CD4-positive, alpha-beta T cell (primary cell): Measurements from ENCODE around the gene KRT82. TPM values are rescaled to one million over a fixed set of nuclear protein-coding genes. Genes with fewer than 3 reads are reported as not detected.

Experiments
- ATAC-seq: fragments of 200-7000 bp; cut with Tn5 transposase; one replicate; pipeline ENCODE4 v1.10.0; 2022; ENCODE audit warnings: mild to moderate bottlenecking; ENCODE audit not compliant: poor library complexity
- CTCF ChIA-PET: fragments of 350-600 bp; sonication (Branson Sonifier 250); formaldehyde crosslinking; loops from one replicate; lab custom pipeline; 2021; ENCODE audit warnings: antibody characterized with exemption, inconsistent platforms; lab: Charles Lee
- POLR2A ChIA-PET: fragments of 350-600 bp; sonication (Branson Sonifier 250); formaldehyde crosslinking; loops from one replicate; lab custom pipeline; 2021; ENCODE audit warnings: antibody characterized with exemption, inconsistent platforms; lab: Charles Lee
- DNase-seq, 14 experiments: peaks; one replicate each; pipeline ENCODE4 v3.0.0-alpha.2; 2013 to 2020; ENCODE audit warnings: mixed read lengths in 2 of 14
- H3K27ac ChIP-seq, 2 donors: one replicate each; pipeline versions ENCODE4 v1.5.1 to v1.7.0; 2013; ENCODE audit warnings: low read length in 2 of 2, low read depth in 1 of 2, mild to moderate bottlenecking in 1 of 2
- H3K27me3 ChIP-seq, 2 experiments: 1 replicate in 1 of 2; 2 replicates in 1 of 2; pipeline versions ENCODE4 v1.6.1 to v1.7.0; 2013; ENCODE audit warnings: low read length in 2 of 2, control low read depth in 1 of 2, mild to moderate bottlenecking in 1 of 2, moderate library complexity in 1 of 2; ENCODE audit not compliant: insufficient read depth in 2 of 2, control insufficient read depth in 1 of 2
- H3K36me3 ChIP-seq: one replicate; pipeline ENCODE4 v1.6.1; 2013; ENCODE audit warnings: low read length, control low read depth; ENCODE audit not compliant: insufficient read depth
- H3K4me1 ChIP-seq: one replicate; pipeline ENCODE4 v1.6.1; 2013; ENCODE audit warnings: low read length, control low read depth; ENCODE audit not compliant: insufficient read depth
- H3K4me3 ChIP-seq: one replicate; pipeline ENCODE4 v1.5.1; 2013; ENCODE audit warnings: mild to moderate bottlenecking, low read length, moderate library complexity
- H3K9me3 ChIP-seq, 2 experiments: 1 replicate in 1 of 2; 2 replicates in 1 of 2; pipeline versions ENCODE4 v1.6.1 to v1.7.0; 2013; ENCODE audit warnings: low read length in 2 of 2, mild to moderate bottlenecking in 2 of 2, control low read depth in 1 of 2, moderate library complexity in 1 of 2; ENCODE audit not compliant: control insufficient read depth in 1 of 2, insufficient read depth in 1 of 2
- H3K27ac Mint-ChIP-seq: one replicate; pipeline ENCODE4 v1.8.0; 2020; ENCODE audit warnings: mixed read lengths
- H3K27me3 Mint-ChIP-seq: one replicate; pipeline ENCODE4 v1.8.0; 2021; ENCODE audit warnings: mixed read lengths
- H3K36me3 Mint-ChIP-seq: one replicate; pipeline ENCODE4 v1.8.0; 2021; ENCODE audit warnings: low read depth, mixed read lengths
- H3K4me1 Mint-ChIP-seq: one replicate; pipeline ENCODE4 v1.8.0; 2021; ENCODE audit warnings: low read depth, mixed read lengths
- H3K4me3 Mint-ChIP-seq: one replicate; pipeline ENCODE4 v1.8.0; 2020; ENCODE audit warnings: mild to moderate bottlenecking, mixed read lengths
- H3K9me3 Mint-ChIP-seq: one replicate; pipeline ENCODE4 v1.8.0; 2020; ENCODE audit warnings: mixed read lengths
- CTCF ChIP-seq: fragments of 200-600 bp; IDR thresholded peaks from one replicate; pipeline ENCODE4 v1.8.0; 2022; ENCODE audit warnings: antibody characterized with exemption, mild to moderate bottlenecking
- intact Hi-C, 2 experiments: fragments of 100-400 bp; cut with DNase I in 1 of 2; cut with micrococcal nuclease in 1 of 2; formaldehyde crosslinking; loops; one replicate each; pipeline versions ENCODE4 v1.15.1 to v1.9.0; 2023 to 2025; cut with DNase I, micrococcal nuclease
- total RNA-seq, 174 experiments: library from RNA in 2 of 174; stranded (reverse) in 2 of 174; gene quantifications; one replicate each; pipeline ENCODE4 v1.2.3 and lab custom pipeline; 2021 to 2026

KRT82 gene
- total RNA-seq, 2 experiments from 2014 or later = not detected

DNA sequence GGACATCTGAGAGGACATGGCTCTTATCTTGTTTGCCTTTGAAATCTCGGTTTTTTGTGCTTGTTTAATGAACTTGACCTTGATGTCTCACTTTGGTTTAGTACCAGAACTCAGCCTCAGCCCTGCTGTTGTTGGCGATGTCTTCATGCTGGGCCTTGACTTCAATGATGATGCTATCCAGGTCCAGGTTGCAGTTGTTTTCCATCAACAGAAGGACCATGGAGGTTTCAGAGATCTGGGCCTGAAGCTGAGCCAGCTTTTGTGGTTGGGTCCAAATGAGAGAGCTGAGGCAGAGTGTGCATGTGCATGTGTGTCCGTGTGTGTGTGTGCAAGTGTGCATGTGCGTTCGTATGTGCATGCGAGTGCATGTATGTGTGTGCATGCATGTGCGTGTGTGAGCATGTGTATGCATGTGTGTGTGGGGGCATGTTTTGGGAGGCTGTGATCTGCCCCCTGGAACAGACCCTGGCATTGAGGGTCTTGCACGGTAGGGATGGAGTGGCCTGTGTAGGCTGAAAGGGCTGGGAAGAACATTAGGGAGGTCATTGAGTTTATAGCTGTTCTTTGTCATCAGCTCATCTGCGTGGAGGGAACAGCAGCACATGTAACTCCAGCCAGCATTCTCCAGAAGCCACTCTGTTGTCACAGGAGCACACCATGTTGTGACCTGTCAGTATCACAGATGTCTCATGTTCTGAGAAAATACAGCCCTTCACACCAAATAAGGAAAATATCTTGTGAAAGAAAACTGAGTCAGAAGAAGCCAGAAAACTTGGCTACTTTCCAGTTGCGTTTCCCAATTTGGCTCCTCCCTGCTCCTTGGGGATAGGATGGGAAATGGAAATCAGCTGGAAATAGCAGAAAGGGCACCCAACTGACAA lies 10.0 kb upstream of the KRT82 start:
- no peaks in the 10 kb centered on the region for H3K9me3 ChIP-seq
- no peaks in the 10 kb centered on the region for H3K27me3 ChIP-seq
- no peak overlapping the region for H3K4me3 Mint-ChIP-seq
- no peak for ATAC-seq
- no peak for DNase-seq
- ChIA-PET POLR2A (no interaction called here), CTCF (no interaction called here)
- no peak overlapping the region for H3K27ac ChIP-seq
- H3K4me1 ChIP-seq = no peaks in the 10 kb centered on the region
- H3K4me1 Mint-ChIP-seq = no peaks in the 10 kb centered on the region
- H3K36me3 ChIP-seq = no peaks in the 10 kb centered on the region
- H3K27ac Mint-ChIP-seq = no peak overlapping the region
- intact Hi-C loops = no loop called here
- H3K4me3 ChIP-seq = no peak overlapping the region
- peaks cover 19% of the 10 kb centered on the region for H3K27me3 Mint-ChIP-seq
- TF ChIP-seq CTCF = no peak
- no peaks in the 10 kb centered on the region for H3K9me3 Mint-ChIP-seq
- no peaks in the 10 kb centered on the region for H3K36me3 Mint-ChIP-seq

- intact Hi-C loops = no loop called here
- Histone ChIP-seq H3K9me3 (no peaks in the 10 kb centered on the region), H3K4me3 (no peak overlapping the region), H3K4me1 (no peaks in the 10 kb centered on the region), H3K27ac (no peak overlapping the region), H3K36me3 (no peaks in the 10 kb centered on the region), H3K27me3 (no peaks in the 10 kb centered on the region)
- no peak for ATAC-seq
- H3K27ac Mint-ChIP-seq = no peak overlapping the region
- DNase-seq = no peak
- H3K36me3 Mint-ChIP-seq = no peaks in the 10 kb centered on the region
- ChIA-PET CTCF (no interaction called here), POLR2A (no interaction called here)
- no peaks in the 10 kb centered on the region for H3K9me3 Mint-ChIP-seq
- H3K4me1 Mint-ChIP-seq = no peaks in the 10 kb centered on the region
- H3K4me3 Mint-ChIP-seq = no peak overlapping the region
- no peak for TF ChIP-seq CTCF
- H3K27me3 Mint-ChIP-seq = peaks cover 23% of the 10 kb centered on the region
Measured at GRCh38 chr12:52414936-52415335, 8.8 kb upstream of the KRT82 start.

DNA sequence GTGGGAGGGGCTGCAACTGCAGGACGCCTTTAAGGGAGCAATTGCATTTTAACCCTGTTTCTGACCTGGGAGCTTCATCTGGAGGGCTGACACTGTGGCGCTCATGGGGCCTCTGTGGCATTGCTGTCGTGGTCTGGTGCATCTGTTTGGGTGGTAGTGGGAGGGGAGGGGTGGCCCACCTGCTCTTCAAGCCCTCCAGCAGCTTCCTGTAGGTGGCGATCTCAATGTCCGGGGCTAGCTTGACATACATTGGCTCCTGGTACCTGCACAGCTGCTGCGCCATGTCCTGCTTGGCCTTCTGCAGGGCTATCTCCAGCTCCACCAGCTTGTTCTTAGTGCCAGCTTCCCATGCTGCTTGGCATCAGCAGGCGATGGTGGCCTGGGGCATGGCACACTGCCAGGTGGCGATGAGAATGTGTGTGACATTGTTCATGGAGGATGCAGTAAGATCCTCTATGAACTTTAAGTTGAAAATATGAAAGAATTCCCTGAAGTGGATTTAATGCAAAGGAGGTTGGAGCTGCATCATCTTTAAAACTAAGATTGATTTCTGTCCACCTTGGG lies 7.7 kb upstream of the KRT82 start:
- no peak for TF ChIP-seq CTCF
- intact Hi-C loops = no loop called here
- no peak overlapping the region for H3K27ac Mint-ChIP-seq
- H3K4me1 Mint-ChIP-seq = no peaks in the 10 kb centered on the region
- ChIA-PET CTCF (no interaction called here), POLR2A (no interaction called here)
- H3K9me3 Mint-ChIP-seq = no peaks in the 10 kb centered on the region
- H3K27me3 ChIP-seq = no peaks in the 10 kb centered on the region
- no peaks in the 10 kb centered on the region for H3K4me1 ChIP-seq
- H3K27me3 Mint-ChIP-seq = peaks cover 23% of the 10 kb centered on the region
- H3K36me3 Mint-ChIP-seq = no peaks in the 10 kb centered on the region
- ATAC-seq (no peak), DNase-seq (no peak)
- no peaks in the 10 kb centered on the region for H3K36me3 ChIP-seq
- H3K27ac ChIP-seq = no peak overlapping the region
- no peak overlapping the region for H3K4me3 ChIP-seq
- no peak overlapping the region for H3K4me3 Mint-ChIP-seq
- no peaks in the 10 kb centered on the region for H3K9me3 ChIP-seq
